Measurements from ENCODE around the gene LCN15.
A peak's percentile ranks its signal among the peaks of the same experiment; 100 is the strongest.
"Not testable (repeated sequence)": the region's sequence is repeated elsewhere in the genome, so short reads cannot be mapped to it uniquely, and the experiment has no call there.

Gene LCN15

DNA sequence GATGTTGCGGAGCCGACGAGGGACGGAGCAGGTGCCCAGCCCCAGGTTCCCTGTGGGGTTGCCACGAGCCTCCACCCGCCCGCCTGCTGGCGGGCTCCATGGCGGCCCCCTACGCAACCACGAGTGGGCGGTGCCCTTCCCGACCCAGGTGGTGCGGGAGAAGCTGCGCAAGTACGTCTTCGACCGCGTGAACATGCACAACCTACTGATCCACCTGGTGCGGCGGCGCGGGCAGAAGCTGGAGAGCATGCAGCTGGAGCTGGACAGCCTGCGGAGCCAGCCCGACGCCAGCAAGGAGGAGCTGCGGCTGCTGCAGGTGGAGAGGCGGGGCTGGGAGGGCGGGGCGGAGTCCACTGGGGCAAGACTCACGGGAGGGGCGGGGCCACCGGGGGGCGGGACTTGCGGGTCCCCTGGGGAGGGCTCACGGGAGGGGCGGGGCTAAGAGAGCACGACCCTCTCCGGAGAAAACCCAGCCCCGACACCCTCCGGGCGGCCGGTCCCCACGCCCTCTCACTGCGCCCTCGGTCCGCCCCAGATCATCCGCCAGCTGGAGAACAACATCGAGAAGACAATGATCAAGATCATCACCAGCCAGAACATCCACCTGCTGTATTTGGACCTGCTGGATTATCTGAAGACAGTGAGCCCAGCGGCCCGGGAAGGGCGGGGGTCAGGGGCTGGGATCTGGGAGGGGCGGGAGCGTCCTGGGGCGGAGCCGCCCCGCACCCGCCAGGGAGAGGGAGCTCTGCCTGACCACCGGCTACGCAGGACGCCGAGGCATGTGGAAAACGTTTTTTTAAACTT lies 35.7 kb upstream of the LCN15 start:
- peak; percentile 87 for DNase-seq

DNA sequence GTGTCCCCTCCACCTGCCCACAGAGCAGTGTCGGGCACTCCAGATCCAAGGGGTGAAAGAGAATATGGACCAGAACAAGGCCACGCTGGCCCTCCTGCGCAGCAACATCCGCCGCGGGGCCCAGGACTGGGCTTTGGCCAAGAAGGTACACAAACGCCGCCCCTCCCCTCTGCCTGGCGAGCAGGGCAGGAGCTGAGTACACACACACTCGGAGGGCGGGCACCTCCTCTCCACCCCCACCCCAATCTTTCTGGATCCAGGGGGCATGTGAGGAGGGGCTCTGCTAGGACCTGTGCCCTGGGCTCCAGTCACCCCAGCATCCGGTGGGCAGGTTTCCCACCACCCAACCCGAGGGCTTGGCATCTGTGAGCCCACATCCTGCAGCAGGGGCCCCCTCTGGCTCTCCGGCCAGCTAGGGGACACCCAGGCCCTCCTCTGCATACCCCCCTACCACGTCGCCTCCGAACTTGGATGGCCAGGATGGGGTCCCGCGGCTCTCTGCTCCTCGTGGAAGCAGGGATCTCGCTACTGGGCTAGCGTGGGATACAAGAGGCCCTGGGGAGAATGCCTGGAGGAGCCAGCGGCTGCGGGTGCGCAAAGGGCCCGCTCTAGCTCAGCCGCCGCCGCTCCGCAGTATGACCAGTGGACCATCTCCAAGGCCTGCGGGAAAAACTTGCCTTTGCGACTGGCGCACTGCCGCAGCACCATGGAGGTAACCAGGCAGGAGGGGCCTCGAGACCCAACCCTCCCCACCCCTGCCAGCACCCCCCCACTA lies 34.9 kb upstream of the LCN15 start:
- TF ChIP-seq POLR2A (IDR thresholded peaks at IDR 0.05; ENCODE audit: low read length) (peak; percentile 8), GATA1 (IDR thresholded peaks at IDR 0.05; ENCODE audit: low read depth, low read length) (no peak)
- no peak for DNase-seq

More for the DNA sequence above, 35.7 kb upstream of the LCN15 start:
- TF ChIP-seq POLR2A (IDR thresholded peaks at IDR 0.05; ENCODE audit: low read length), result no peak
- no peak for TF ChIP-seq GATA1 (IDR thresholded peaks at IDR 0.05; ENCODE audit: low read depth, low read length)

DNA sequence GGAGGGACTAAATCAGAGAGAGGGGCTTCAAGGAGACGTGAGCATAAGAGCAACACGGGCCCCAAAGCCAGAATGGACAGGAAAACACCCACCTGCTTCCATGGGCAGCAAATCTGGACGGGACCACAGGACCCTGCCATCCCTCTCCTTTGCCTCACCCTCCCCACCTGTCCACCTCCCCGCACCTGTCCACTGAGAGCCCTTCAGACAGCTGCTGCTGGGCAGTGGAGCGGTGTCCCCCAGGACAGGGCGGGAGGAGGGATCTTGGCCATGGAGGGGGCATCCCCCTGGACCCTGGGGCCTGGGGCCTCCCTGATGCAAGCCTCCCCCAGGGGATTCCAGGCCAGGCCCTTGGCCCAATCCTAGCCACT lies 34.4 kb upstream of the LCN15 start:
- TF ChIP-seq GATA1 (IDR thresholded peaks at IDR 0.05; ENCODE audit: low read depth, low read length), result no peak
- no peak for TF ChIP-seq POLR2A (IDR thresholded peaks at IDR 0.05; ENCODE audit: low read length)
- no peak for DNase-seq

DNA sequence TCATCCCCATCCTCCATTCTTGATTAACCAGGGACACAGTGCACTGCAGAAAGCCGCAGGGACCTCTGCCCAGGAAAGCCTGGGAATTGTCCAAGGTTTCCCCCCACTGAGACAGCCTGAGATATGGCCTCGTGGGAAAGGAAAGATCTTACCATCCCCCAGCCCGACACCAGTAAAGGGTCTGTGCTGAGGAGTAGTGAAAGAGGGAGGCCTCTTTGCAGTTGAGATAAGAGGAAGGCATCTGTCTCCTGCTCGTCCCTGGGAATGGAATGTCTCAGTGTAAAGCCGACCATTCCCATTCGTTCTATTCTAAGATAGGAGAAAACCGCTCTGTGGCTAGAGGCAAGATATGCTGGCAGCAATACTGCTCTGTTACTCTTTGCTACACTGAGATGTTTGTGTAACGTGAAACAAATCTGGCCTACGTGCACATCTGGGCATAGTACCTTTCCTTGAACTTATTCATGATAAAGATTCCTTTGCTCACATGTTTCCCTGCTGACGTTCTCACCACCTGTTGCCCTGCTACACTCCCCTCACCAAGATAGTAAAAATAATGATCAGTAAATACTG lies 32.5 kb upstream of the LCN15 start:
- DNase-seq, result not testable (repeated sequence)

DNA sequence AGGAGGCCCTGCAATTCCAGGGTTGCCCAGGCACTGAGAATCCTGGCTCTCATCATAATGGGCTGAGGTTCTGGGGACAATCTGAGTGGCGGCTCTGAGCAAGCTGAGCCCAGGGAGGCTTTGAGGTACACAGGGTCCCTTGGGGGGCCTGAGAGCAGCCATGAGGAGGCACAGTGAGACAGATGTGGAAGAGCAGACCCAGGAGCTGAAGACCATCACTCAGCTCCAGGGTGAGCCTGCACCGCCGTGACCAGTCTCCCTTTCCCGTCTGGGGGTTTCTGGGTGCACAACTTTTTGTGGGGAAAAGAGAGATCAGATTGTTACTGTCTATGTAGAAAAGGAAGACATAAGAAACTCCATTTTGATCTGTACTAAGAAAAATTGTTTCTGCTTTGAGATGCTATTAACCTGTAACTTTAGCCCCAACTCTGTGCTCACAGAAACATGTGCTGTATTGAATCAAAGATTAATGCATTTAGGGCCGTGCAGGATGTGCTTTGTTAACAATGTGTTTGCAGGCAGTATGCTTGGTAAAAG lies 32.0 kb upstream of the LCN15 start, which contains the start of gene CCDC183:
Gene CCDC183 (plus strand): TSS at position 101 of the 537 bp plus-strand sequence. CDS start 60 bp downstream, at position 161.
- TF ChIP-seq GATA1 (IDR thresholded peaks at IDR 0.05; ENCODE audit: low read depth, low read length), result no peak
- TF ChIP-seq POLR2A (IDR thresholded peaks at IDR 0.05; ENCODE audit: low read length), result no peak
- DNase-seq, result no peak

DNA sequence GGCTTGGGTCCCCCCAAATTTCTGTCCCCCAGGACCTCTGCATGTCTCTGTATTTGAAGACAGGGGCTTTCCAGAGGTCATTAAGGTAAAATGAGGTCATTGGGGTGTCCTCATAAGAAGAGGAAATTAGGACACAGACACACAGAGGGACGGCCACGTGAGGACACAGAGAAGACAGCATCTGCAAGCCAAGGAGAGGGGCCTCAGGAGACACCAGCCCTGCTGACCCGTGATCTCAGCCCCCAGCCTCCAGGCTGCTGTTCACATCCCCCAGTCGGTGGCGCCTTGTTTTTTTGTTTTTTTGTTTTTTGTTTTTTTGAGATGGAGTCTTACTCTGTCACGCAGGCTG lies 30.7 kb upstream of the LCN15 start:
- TF ChIP-seq GATA1 (IDR thresholded peaks at IDR 0.05; ENCODE audit: low read depth, low read length) (no peak), POLR2A (IDR thresholded peaks at IDR 0.05; ENCODE audit: low read length) (no peak)
- DNase-seq, result no peak

DNA sequence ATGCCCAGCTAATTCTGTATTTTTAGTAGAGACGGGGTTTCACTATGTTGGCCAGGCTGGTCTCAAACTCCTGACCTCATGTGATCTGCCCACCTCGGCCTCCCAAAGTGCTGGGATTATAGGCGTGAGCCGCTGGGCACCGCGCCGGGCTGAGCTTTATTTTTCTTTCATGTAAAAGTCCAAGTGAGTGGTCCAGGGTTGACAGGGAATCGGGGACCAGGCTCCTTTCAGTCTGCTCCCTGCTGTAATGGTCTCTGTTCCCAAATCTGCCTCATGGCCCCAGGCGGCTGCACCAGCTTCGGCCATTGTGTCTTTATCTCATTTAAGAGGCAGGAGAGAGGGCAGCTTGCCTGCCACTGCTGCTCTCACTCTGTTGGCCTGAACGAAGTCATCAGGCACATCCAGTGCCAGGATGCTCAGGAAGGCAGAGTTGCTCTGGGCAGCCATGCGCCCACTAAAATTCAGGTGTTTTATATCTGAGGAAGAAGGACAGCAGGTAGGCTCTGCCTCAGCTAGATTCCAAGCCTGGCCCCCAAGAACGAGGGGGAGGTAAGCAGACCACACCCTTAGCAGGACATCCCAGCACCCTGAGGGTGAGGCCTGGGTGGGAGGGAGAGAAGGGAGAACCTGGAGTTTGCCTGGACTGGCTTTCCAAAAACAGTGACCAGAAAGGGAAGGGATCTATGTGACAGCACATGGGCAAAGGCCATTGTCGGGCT lies 30.1 kb upstream of the LCN15 start:
- no peak for DNase-seq
- no peak for TF ChIP-seq POLR2A (IDR thresholded peaks at IDR 0.05; ENCODE audit: low read length)
- TF ChIP-seq GATA1 (IDR thresholded peaks at IDR 0.05; ENCODE audit: low read depth, low read length), result no peak

DNA sequence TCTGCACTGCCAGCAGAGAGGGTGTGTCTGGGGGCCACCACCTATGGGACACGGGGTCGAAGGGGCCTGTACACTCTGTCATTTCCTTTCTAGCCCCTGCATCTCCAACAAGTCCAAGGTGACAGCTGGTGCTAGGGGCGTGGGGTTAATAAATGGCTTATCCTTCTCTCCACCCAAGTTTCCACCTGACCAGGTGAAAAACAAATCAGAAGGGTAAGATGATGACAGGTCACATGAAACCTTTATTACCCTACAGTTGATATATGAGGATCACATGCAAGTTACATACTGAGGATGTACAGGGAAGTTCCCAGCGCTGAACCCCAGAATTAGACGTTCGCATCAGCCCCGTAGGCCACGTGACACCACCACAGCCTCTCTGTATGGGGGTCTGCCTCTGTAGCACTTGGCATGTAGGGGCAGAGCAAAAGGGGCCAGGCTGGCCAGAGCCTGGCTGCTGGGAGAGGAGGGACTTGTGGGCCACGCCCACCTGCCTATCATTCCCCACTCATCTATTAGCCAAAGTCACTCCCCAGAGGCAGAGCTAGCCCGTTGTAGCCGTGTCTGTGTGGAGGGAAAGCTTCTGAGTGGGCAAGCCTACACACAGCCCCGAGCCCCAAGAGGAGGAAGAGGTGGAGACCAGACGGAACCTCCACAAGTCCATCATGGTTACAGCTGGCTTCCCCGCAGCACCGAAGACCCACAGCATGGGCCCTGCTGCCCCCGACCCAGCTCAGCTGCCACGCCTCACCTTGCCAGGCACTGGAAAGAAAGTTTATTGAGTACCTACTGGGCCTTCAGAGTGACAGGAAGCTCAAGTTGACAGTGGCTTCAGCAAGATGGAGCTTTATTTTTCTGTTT lies 29.0 kb upstream of the LCN15 start:
- peak; percentile 81 for DNase-seq
- TF ChIP-seq GATA1 (IDR thresholded peaks at IDR 0.05; ENCODE audit: low read depth, low read length), result no peak
- no peak for TF ChIP-seq POLR2A (IDR thresholded peaks at IDR 0.05; ENCODE audit: low read length)

DNA sequence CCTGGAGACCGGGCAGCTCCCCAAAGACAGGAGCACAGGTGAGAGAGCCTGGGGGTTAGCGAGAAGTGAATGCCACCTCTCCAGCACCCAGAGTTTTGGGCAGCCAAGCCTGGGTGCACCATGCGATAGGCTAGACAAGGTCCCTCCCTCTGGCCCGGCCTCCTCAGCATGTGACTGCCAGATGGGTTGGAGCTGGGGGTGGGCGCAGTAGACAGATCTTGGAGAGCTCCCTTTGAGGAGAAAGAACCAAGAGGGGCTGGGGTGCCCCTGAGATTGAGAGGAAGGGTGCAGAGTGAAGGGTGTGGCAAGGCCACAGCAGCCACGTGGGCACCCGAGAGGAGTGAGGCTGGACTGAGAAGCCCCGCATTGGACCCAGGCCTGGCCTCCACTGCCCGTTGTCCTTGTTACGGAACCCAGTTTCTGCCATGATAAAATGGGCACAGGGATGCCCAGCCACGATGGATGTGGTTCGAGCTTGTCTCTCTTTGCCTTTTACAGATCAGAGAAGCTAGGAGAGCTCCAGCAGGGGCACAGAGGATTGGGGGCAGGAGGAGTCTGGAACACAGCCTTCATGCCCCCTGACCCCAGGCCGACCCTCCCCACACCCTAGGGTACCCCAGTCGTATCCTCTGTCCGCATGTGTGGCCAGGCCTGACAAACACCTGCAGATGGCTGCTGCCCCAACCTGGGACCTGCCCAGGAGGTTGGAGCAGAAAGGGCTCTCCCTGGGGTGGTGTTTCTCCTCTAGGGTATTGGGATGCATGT lies 28.2 kb upstream of the LCN15 start:
- DNase-seq, result peak in 1 of 2 experiments; percentile 36
- TF ChIP-seq GATA1 (IDR thresholded peaks at IDR 0.05; ENCODE audit: low read depth, low read length), result no peak
- TF ChIP-seq POLR2A (IDR thresholded peaks at IDR 0.05; ENCODE audit: low read length), result no peak

DNA sequence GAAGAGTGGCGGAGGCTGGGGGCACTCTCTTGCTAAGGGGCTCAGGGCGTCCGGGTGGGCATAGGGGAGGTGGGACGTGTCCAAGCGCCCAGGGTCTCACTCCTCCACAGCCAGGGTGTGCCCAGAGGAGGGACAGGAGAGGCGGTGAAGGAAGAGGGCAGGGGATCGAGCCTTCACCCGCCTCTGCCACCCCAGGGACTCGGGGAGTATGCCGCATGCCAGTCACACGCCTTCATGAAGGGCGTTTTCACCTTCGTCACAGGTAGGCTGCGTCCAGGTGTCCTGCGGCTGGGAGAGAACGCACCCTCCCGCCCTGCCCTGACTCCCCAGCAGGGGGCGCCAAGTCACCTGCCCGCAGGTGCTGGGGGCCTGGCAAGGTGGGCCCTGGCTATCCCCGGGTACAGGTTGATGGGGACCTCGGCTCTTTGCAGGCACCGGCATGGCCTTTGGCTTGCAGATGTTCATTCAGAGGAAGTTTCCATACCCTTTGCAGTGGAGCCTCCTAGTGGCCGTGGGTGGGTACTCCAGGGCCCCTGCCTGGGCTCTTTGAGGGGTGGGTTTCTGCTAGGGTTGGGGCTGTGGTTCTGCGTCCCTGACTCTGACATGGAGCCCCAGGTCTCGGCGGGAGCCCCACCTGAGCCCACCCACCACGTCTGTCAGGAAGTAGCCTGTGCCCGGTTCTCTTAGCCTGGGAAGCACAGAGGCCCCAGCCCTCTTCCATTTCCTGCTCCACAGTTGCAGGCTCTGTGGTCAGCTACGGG lies 27.4 kb upstream of the LCN15 start:
- TF ChIP-seq POLR2A (IDR thresholded peaks at IDR 0.05; ENCODE audit: low read length), result no peak
- TF ChIP-seq GATA1 (IDR thresholded peaks at IDR 0.05; ENCODE audit: low read depth, low read length), result no peak
- peak; percentile 75 to 78 for DNase-seq

DNA sequence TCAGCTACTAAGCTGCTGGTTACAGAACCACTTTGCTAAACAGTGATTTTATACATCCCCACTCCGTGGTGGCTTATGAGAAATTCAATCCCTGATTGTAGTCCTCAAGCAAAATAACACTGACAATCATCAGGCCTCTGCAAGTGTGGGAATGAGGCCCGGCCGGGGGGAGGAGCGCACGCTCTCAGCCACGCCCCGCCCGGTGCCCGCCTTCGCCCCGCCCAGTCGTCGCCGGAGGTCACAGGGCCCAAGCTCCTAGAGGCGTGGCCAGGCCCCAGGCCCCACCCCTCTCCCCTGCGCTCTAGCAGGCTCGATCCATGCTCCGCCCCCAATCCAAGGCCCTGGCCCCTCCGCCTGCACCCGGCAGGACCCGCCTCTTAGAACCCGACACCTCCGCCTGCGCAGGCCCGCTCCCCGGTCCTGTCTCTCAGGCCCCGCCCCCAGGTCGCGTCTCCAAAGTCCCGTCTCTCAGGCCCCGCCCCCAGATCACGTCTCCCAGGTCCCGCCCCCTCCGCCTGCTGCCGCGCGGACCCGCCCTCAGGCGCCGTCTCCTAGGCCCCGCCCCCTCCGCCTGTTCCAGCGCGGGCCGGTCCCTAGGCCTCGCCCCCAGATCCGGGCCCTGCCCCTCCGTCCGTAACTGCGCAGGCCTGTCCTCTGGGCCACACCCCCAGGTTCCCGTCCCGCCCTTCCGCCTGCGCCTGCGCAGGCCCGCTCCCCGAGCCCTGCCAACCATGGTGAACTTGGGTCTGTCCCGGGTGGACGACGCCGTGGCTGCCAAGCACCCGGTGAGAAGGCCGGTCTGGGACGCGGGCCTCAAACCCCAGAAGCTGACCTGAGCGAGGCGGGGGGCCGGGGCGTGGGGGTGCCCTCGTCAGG lies 26.6 kb upstream of the LCN15 start, which contains the start of gene TMEM141:
Gene TMEM141 (plus strand): TSS at position 705 of the 876 bp plus-strand sequence. CDS start 27 bp downstream, at position 732.
- peak; percentile 100 for DNase-seq
- TF ChIP-seq POLR2A (IDR thresholded peaks at IDR 0.05; ENCODE audit: low read length) (peak; percentile 42), GATA1 (IDR thresholded peaks at IDR 0.05; ENCODE audit: low read depth, low read length) (no peak)

Data from erythroblast (primary cell).